Aorta (tissue), 5 donors: Measurements from ENCODE around the gene TEX26. TPM values are rescaled to one million over a fixed set of nuclear protein-coding genes. Genes with fewer than 3 reads are reported as not detected.
"Not testable (repeated sequence)": the region's sequence is repeated elsewhere in the genome, so short reads cannot be mapped to it uniquely, and the experiment has no call there.

Experiments used
- ATAC-seq: fragments of 200-7000 bp; cut with Tn5 transposase; one replicate; pipeline ENCODE4 v1.9.1; 2022; ENCODE audit warnings: moderate library complexity; ENCODE audit not compliant: low FRiP score
- DNase-seq, 2 donors: peaks; one replicate each; pipeline ENCODE4 v3.0.0-alpha.2; 2020
- H3K27ac ChIP-seq, 2 donors: one replicate each; pipeline ENCODE4 v1.5.1; 2013; ENCODE audit warnings: low read length in 2 of 2, mild to moderate bottlenecking in 2 of 2, moderate library complexity in 2 of 2, control low read depth in 1 of 2, inconsistent platforms in 1 of 2, low read depth in 1 of 2
- H3K27me3 ChIP-seq, 2 donors: one replicate each; pipeline ENCODE4 v1.6.1; 2013; ENCODE audit warnings: control low read depth in 1 of 2, low read length in 1 of 2, mild to moderate bottlenecking in 1 of 2, moderate library complexity in 1 of 2; ENCODE audit not compliant: insufficient read depth in 2 of 2, control insufficient read depth in 1 of 2
- H3K36me3 ChIP-seq, 2 donors: one replicate each; pipeline ENCODE4 v1.6.1; 2013; ENCODE audit warnings: control low read depth in 1 of 2, low read length in 1 of 2, mild to moderate bottlenecking in 1 of 2; ENCODE audit not compliant: insufficient read depth in 2 of 2, control insufficient read depth in 1 of 2
- H3K4me1 ChIP-seq, 2 donors: one replicate each; pipeline ENCODE4 v1.6.1; 2013; ENCODE audit warnings: low read length in 2 of 2, control low read depth in 1 of 2, mild to moderate bottlenecking in 1 of 2, moderate library complexity in 1 of 2; ENCODE audit not compliant: insufficient read depth in 2 of 2, control insufficient read depth in 1 of 2
- H3K4me3 ChIP-seq, 2 donors: one replicate each; pipeline ENCODE4 v1.5.1; 2013; ENCODE audit warnings: low read length in 2 of 2, control low read depth in 1 of 2, mild to moderate bottlenecking in 1 of 2
- H3K9me3 ChIP-seq: one replicate; pipeline ENCODE4 v1.6.1; 2013; ENCODE audit warnings: mild to moderate bottlenecking, low read length; ENCODE audit not compliant: control insufficient read depth
- WGBS, 2 donors: extraction: QIAGEN DNeasy Blood & Tissue Kit; methylation state at CpG; one replicate each; pipeline ENCODE4 v1.1.7; 2013; 5-methylcytosine and 5-hydroxymethylcytosine counted together
- intact Hi-C, 2 donors: fragments of 100-400 bp; cut with DNase I; formaldehyde crosslinking; loops; one replicate each; pipeline versions ENCODE4 v1.14.2 to v1.15.0; 2022
- polyA plus RNA-seq, 2 donors: library from polyadenylated mRNA; stranded (reverse); fragments of 200-250 nt; gene quantifications; one replicate each; pipeline ENCODE4 v1.2.3, GENCODE V29; 2013
- total RNA-seq, 2 donors: library from RNA; stranded (reverse); fragmentation: NEBNext Ultra II Directional; extraction: Animal tissue kit (Norgen Biotek cat#: 25700); gene quantifications; one replicate each; pipeline ENCODE4 v1.2.1, GENCODE V29; 2021
- donor health status: healthy with polysubstance abuse.
- donor health status: Bipolar disorder and iron deficiency.
- donor health status: DM: no; HTN: no; CAD: no.
- donor health status: DM: no; HTN: no; CAD: no.
- donor health status: DM: yes; HTN: yes; CAD: no.

TEX26 gene
- total and polyA plus RNA-seq, 4 donors: 0.24 TPM; not detected in 3

DNA sequence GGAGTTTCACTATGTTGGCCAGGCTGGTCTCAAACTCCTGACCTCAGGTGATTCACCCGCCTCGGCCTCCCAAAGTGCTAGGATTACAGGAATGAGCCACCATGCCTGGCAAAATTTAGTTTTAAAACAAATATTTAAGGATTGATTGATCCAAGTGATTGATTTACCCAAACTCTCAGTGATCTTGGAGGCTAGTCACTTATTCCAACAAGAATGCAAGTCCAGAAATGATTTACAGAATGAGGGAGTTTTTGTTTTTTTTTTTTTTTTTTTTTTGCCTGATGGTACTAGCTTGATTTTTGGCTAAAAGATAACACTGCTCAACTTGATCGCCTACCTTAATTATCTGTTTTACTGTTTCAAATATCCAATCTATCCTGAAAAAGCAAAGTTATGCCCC, 5.7 kb upstream of the TEX26 start:
- no peaks in the 10 kb centered on the region for H3K4me1 ChIP-seq
- H3K4me3 ChIP-seq: no peak overlapping the region
- 90 to 92% methylated on average over 3 of the region's 3 CpGs for WGBS, 2 donors
- peaks cover 3 to 8% of the 10 kb centered on the region in 2 donors for H3K36me3 ChIP-seq
- no peaks in the 10 kb centered on the region for H3K9me3 ChIP-seq
- intact Hi-C loops: no loop called here
- DNase-seq (no peak), ATAC-seq (no peak)
- H3K27ac ChIP-seq: no peak overlapping the region
- no peaks in the 10 kb centered on the region for H3K27me3 ChIP-seq

DNA sequence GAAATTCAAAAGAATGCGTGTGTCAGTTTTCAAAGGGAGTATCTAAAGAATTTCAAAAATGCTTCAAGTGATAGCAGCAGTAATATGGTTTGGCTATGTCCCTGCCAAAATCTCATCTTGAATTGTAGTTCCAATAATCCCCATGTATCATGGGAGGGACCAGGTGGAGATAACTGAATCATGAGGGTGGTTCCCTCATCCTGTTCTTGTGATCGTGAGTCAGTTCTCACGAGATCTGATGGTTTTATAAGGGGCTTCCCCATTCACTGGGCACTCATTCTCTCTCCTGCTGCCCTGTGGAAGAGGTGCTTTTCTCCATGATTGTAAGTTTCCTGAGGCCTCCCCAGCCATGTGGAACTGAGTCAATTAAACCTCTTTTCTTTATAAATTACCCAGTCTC, 5.3 kb upstream of the TEX26 start:
- H3K9me3 ChIP-seq, H3K27ac ChIP-seq, H3K4me1 ChIP-seq, H3K36me3 ChIP-seq, H3K27me3 ChIP-seq, H3K4me3 ChIP-seq, intact Hi-C loops, ATAC-seq, DNase-seq: not testable (repeated sequence)
- 94 to 96% methylated on average over 3 of the region's 3 CpGs for WGBS, 2 donors

DNA sequence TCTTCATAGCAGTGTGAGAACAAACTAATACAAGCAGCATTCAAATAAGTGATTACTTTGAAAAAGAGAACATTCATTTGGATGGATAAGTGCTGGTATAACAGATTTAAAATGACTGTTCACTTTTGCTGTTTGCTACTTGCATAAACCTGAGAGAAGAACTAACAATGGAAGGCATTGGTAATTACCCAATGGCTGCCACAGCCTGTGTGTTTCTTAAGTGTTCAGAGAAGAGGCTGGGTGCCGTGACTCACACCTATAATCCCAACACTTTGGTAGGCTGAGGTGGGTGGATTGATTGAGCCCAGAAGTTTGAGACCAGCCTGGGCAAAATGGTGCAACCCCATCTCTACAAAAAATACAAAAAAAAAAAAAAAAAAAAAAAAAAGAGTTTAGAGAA, 4.9 kb upstream of the TEX26 start:
- Histone ChIP-seq H3K4me3 (no peak overlapping the region), H3K4me1 (no peaks in the 10 kb centered on the region), H3K9me3 (no peaks in the 10 kb centered on the region), H3K27ac (no peak overlapping the region), H3K27me3 (no peaks in the 10 kb centered on the region), H3K36me3 (peaks cover 3 to 4% of the 10 kb centered on the region in 2 donors)
- intact Hi-C loops: no loop called here
- no peak for DNase-seq
- ATAC-seq: no peak
- 95 to 96% methylated on average over 1 of the region's 1 CpG for WGBS, 2 donors

DNA sequence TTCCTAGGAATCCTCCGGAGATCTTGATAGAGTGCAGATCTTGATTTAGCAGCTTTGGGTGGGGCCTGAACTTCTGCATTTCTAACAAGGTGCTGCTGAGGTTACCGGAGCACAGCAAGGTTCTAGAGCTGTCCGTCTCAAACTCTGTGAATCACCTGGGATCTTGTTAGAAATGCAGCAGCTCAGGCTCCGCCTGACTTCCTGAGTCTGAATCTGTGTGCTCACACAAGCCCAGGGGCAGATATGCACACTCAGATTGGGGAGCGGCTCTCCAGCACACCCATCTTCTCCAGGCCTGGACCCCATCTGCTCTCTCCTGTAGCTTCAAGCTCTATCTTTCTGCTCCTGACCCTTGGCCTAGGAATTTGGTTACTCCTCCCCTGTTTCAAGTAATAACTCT, 3.5 kb upstream of the TEX26 start:
- ATAC-seq (no peak), DNase-seq (no peak)
- Histone ChIP-seq H3K27me3 (no peaks in the 10 kb centered on the region), H3K27ac (no peak overlapping the region), H3K9me3 (no peaks in the 10 kb centered on the region), H3K4me3 (no peak overlapping the region), H3K4me1 (no peaks in the 10 kb centered on the region), H3K36me3 (peaks cover 0 to 3% of the 10 kb centered on the region in 2 donors)
- WGBS, 2 donors: 80 to 88% methylated on average over 5 of the region's 5 CpGs
- intact Hi-C loops: no loop called here

DNA sequence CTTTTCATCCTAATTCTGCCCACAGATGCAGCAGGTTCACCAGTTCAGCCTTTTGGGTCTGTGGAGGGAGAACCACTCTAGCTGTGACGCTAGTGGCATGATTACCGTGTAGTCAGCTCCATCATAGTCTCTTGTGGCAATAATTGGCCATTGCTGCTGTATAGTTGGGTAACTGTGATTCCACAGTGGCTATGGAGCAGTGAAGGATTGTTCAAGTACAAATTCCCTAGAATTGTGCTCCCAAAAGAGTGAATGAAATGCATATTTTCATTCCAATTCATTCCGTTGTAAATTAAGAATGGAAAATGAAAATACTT, 856 bp downstream of the TEX26 start:
- Histone ChIP-seq H3K9me3 (peaks cover 1% of the 10 kb centered on the region), H3K27me3 (no peaks in the 10 kb centered on the region), H3K4me3 (no peak overlapping the region), H3K27ac (no peak overlapping the region), H3K4me1 (no peaks in the 10 kb centered on the region), H3K36me3 (no peaks in the 10 kb centered on the region)
- ATAC-seq (no peak), DNase-seq (no peak)
- 77 to 81% methylated on average over 3 of the region's 3 CpGs for WGBS, 2 donors
- intact Hi-C loops: no loop called here

DNA sequence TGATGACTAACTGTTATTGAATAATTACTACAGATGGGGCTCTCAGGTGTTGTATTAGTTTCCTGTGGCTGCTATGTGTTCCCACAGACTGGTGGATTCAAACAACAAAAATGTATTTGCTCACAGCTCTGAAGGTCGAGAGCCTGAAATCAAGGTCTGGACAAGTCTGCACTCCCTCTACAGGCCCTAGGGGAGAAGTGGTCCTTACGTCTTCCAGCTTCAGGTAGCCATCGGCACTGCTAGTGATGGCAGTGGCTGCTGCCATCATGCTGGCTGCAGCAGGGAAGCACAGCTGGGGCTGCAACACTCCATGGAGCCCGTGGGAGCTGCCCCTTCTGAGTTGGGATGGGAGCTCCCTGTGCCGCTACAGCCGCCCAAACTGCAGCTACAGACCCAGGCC, 1.9 kb downstream of the TEX26 start:
- intact Hi-C loops: no loop called here
- WGBS, 2 donors: 81 to 87% methylated on average over 6 of the region's 6 CpGs
- Histone ChIP-seq H3K27me3 (no peaks in the 10 kb centered on the region), H3K9me3 (peaks cover 2% of the 10 kb centered on the region), H3K4me1 (no peaks in the 10 kb centered on the region), H3K36me3 (no peaks in the 10 kb centered on the region), H3K4me3 (no peak overlapping the region), H3K27ac (no peak overlapping the region)
- DNase-seq (no peak), ATAC-seq (no peak)

DNA sequence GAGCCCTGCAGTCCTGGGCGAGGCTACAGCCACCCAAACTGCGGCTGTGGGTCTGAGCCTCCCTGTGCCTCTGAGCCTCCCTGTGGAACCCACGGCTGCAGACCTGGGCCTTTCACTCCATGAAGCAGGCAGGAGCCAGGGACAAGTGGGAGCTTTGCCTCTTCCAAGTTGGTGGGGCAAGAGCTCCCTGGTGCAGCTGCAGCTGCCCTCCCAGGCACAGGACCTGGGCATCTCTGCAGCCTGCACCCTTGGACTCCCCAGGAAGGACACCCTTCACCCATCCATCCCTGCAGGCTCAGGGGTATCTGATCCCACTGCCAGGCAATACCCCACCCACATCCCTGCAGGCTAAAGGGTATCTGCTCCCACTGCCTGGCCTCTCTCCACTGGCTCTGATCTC, 2.3 kb downstream of the TEX26 start:
- ATAC-seq (no peak), DNase-seq (no peak)
- 91 to 97% methylated on average over 3 of the region's 3 CpGs for WGBS, 2 donors
- Histone ChIP-seq H3K4me3 (no peak overlapping the region), H3K4me1 (no peaks in the 10 kb centered on the region), H3K9me3 (peaks cover 2% of the 10 kb centered on the region), H3K36me3 (no peaks in the 10 kb centered on the region), H3K27ac (no peak overlapping the region), H3K27me3 (no peaks in the 10 kb centered on the region)
- intact Hi-C loops: no loop called here

DNA sequence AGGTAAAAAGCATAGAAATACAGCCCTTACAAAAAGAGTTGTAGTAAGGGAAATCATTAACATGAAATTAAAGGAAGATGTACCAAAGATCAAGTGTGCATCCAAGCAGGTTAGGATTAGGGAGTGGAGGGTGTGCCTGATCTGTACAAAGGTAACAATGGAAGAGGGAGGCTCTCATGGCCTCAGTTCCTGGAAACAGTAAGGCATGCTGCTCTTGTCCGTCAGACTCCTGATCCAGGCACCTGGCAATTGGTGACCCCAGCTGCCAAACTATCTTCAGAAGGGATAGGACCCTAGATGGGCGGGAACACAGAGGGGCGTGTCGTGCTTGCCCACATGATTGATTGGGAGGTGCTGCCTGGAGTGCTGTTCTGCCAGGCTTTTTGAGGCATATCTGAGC, 4.5 kb downstream of the TEX26 start:
- no peak for ATAC-seq
- WGBS, 2 donors: 84 to 90% methylated on average over 4 of the region's 4 CpGs
- Histone ChIP-seq H3K4me1 (no peaks in the 10 kb centered on the region), H3K4me3 (no peak overlapping the region), H3K27ac (no peak overlapping the region), H3K36me3 (no peaks in the 10 kb centered on the region), H3K27me3 (no peaks in the 10 kb centered on the region), H3K9me3 (peaks cover 2% of the 10 kb centered on the region)
- intact Hi-C loops: no loop called here
- no peak for DNase-seq

DNA sequence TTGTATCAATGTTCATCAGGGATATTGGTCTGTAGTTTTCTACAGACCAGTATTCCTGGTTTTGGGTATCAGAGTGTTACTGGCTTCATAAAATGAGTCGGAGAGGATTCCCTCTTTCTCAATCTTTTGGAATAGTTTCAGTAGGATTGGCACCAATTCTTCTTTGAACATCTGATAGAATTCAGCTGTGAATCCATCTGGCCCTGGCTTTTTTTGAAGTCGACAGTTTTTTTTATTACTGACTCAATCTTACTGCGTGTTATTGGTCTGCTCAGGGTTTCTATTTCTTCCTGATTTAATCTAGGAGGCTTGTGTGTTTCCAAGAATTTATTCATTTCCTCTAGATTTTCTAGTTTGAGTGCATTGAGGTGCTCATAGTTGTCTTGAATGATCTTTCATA, 11.4 kb downstream of the TEX26 start:
- Histone ChIP-seq H3K27ac (no peak overlapping the region), H3K4me1 (no peaks in the 10 kb centered on the region), H3K36me3 (no peaks in the 10 kb centered on the region), H3K27me3 (no peaks in the 10 kb centered on the region), H3K4me3 (no peak overlapping the region), H3K9me3 (no peaks in the 10 kb centered on the region)
- ATAC-seq (no peak), DNase-seq (no peak)
- intact Hi-C loops: no loop called here
- WGBS, 2 donors: 91 to 93% methylated on average over 3 of the region's 3 CpGs
